HCT116 (cell line): Measurements from ENCODE around the gene ARL2BP.

Source experiments
- CEBPB ChIP-seq: IDR thresholded peaks from 2 replicates; pipeline ENCODE4 v1.6.1; 2012; ENCODE audit warnings: low read depth
- CTCF ChIP-seq, 3 experiments: fragments of 200-600 bp in 1 of 3; sonication (generic) in 1 of 3; IDR thresholded peaks in 2 of 3; conservative IDR thresholded peaks in 1 of 3; 2 replicates each; pipeline ENCODE4 v1.5.1; 2012 to 2017; ENCODE audit warnings: low read depth in 2 of 3, low read length in 2 of 3, antibody characterized with exemption in 1 of 3, borderline replicate concordance in 1 of 3, control low read depth in 1 of 3, mild to moderate bottlenecking in 1 of 3, mixed read lengths in 1 of 3, mixed run types in 1 of 3, moderate library complexity in 1 of 3; ENCODE audit not compliant: insufficient read depth in 1 of 3
- EZH2 ChIP-seq: fragments of 200-600 bp; sonication (generic); IDR thresholded peaks from 2 replicates; pipeline ENCODE4 v1.6.1; 2017; ENCODE audit warnings: antibody characterized with exemption, mixed run types
- EZH2phosphoT487 ChIP-seq: fragments of 200-600 bp; IDR thresholded peaks from 2 replicates; pipeline ENCODE4 v1.6.1; 2018; ENCODE audit warnings: antibody characterized with exemption, borderline replicate concordance
- FOSL1 ChIP-seq: IDR thresholded peaks from 2 replicates; pipeline ENCODE4 v1.6.1; 2012; ENCODE audit warnings: low read depth
- POLR2A ChIP-seq: IDR thresholded peaks from 2 replicates; pipeline ENCODE4 v1.7.0; 2011; ENCODE audit warnings: borderline replicate concordance; ENCODE audit not compliant: insufficient read depth, insufficient read length; ENCODE audit errors: extremely low read depth
- POLR2AphosphoS5 ChIP-seq: IDR thresholded peaks from 2 replicates; pipeline ENCODE4 v1.6.1; 2011; ENCODE audit warnings: mild to moderate bottlenecking, low read depth, low read length, moderate library complexity
- RAD21 ChIP-seq: IDR thresholded peaks from 2 replicates; pipeline ENCODE4 v1.6.1; 2012; ENCODE audit warnings: low read depth, mild to moderate bottlenecking
- SP1 ChIP-seq: IDR thresholded peaks from 2 replicates; pipeline ENCODE4 v1.6.1; 2012; ENCODE audit warnings: low read depth
- TF ChIP-seq, protein P1 (sequence below): IDR thresholded peaks from 2 replicates; pipeline ENCODE4 v1.6.1; 2012; ENCODE audit warnings: low read depth
- TF ChIP-seq, protein P2 (sequence below): IDR thresholded peaks from 2 replicates; pipeline ENCODE4 v1.6.1; 2012
- TF ChIP-seq, protein P3 (sequence below): IDR thresholded peaks from 2 replicates; pipeline ENCODE4 v1.6.1; 2012

- no peak for TF ChIP-seq RAD21
- TF ChIP-seq POLR2A: no peak
- TF ChIP-seq CTCF (IDR thresholded peaks at IDR 0.05 in 2 of 3, conservative IDR thresholded peaks at IDR 0.05 in 1 of 3; ENCODE audit: borderline replicate concordance in 1 of 3, insufficient read depth in 1 of 3, low read depth in 2 of 3, low read length in 2 of 3): no peak
- no peak for TF ChIP-seq FOSL1
- TF ChIP-seq, protein P1, sequence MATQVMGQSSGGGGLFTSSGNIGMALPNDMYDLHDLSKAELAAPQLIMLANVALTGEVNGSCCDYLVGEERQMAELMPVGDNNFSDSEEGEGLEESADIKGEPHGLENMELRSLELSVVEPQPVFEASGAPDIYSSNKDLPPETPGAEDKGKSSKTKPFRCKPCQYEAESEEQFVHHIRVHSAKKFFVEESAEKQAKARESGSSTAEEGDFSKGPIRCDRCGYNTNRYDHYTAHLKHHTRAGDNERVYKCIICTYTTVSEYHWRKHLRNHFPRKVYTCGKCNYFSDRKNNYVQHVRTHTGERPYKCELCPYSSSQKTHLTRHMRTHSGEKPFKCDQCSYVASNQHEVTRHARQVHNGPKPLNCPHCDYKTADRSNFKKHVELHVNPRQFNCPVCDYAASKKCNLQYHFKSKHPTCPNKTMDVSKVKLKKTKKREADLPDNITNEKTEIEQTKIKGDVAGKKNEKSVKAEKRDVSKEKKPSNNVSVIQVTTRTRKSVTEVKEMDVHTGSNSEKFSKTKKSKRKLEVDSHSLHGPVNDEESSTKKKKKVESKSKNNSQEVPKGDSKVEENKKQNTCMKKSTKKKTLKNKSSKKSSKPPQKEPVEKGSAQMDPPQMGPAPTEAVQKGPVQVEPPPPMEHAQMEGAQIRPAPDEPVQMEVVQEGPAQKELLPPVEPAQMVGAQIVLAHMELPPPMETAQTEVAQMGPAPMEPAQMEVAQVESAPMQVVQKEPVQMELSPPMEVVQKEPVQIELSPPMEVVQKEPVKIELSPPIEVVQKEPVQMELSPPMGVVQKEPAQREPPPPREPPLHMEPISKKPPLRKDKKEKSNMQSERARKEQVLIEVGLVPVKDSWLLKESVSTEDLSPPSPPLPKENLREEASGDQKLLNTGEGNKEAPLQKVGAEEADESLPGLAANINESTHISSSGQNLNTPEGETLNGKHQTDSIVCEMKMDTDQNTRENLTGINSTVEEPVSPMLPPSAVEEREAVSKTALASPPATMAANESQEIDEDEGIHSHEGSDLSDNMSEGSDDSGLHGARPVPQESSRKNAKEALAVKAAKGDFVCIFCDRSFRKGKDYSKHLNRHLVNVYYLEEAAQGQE: no peak
- TF ChIP-seq EZH2phosphoT487: no peak
- TF ChIP-seq, protein P2, sequence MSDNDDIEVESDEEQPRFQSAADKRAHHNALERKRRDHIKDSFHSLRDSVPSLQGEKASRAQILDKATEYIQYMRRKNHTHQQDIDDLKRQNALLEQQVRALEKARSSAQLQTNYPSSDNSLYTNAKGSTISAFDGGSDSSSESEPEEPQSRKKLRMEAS: no peak
- no peak for TF ChIP-seq POLR2AphosphoS5
- no peak for TF ChIP-seq CEBPB
- TF ChIP-seq SP1: no peak
- TF ChIP-seq, protein P3, sequence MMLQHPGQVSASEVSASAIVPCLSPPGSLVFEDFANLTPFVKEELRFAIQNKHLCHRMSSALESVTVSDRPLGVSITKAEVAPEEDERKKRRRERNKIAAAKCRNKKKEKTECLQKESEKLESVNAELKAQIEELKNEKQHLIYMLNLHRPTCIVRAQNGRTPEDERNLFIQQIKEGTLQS: no peak
- no peak for TF ChIP-seq EZH2
Measured at GRCh38 chr16:57196753-57197152, 48.3 kb upstream of the ARL2BP start.
